Loucy (cell line): Measurements from ENCODE around the gene CAMTA1.

Experiments
- H2AFZ ChIP-seq: fragments of 200-600 bp; sonication (generic); 2 replicates; pipeline ENCODE4 v1.6.0; 2016; ENCODE audit warnings: antibody characterized with exemption, mild to moderate bottlenecking, low read length, moderate library complexity
- H3F3A ChIP-seq: fragments of 200-600 bp; 2 replicates; pipeline ENCODE4 v1.6.0; 2016; ENCODE audit warnings: antibody characterized with exemption, low read depth, mild to moderate bottlenecking
- H3K27me3 ChIP-seq: fragments of 200-600 bp; sonication (generic); 2 replicates; pipeline ENCODE4 v1.6.1; 2014; ENCODE audit warnings: low read length, mild to moderate bottlenecking; ENCODE audit not compliant: insufficient read depth, poor library complexity, severe bottlenecking
- H3K36me3 ChIP-seq: fragments of 200-600 bp; sonication (generic); 2 replicates; pipeline ENCODE4 v1.6.1; 2016; ENCODE audit warnings: low read length; ENCODE audit not compliant: insufficient read depth
- H3K4me1 ChIP-seq: fragments of 200-600 bp; sonication (generic); 2 replicates; pipeline ENCODE4 v1.5.1; 2014; ENCODE audit warnings: low read length, mild to moderate bottlenecking; ENCODE audit not compliant: insufficient read depth, poor library complexity, severe bottlenecking
- H3K4me2 ChIP-seq: fragments of 200-600 bp; sonication (generic); 2 replicates; pipeline ENCODE4 v1.6.0; 2014; ENCODE audit warnings: antibody characterized with exemption, low read length, low read depth, mild to moderate bottlenecking; ENCODE audit not compliant: poor library complexity, severe bottlenecking
- H3K4me3 ChIP-seq: fragments of 200-600 bp; sonication (generic); 2 replicates; pipeline ENCODE4 v1.5.1; 2014; ENCODE audit warnings: low read length, mild to moderate bottlenecking, mixed read lengths; ENCODE audit not compliant: poor library complexity, severe bottlenecking
- H3K79me2 ChIP-seq: fragments of 200-600 bp; sonication (generic); 2 replicates; pipeline ENCODE4 v1.6.1; 2014; ENCODE audit warnings: low read length; ENCODE audit not compliant: insufficient read depth
- H3K9ac ChIP-seq: fragments of 200-600 bp; sonication (generic); 2 replicates; pipeline ENCODE4 v1.6.0; 2014; ENCODE audit warnings: mild to moderate bottlenecking, low read depth, low read length, moderate library complexity; ENCODE audit not compliant: poor library complexity, severe bottlenecking
- H3K9me2 ChIP-seq: fragments of 200-600 bp; sonication (generic); replicated peaks from 2 replicates; pipeline ENCODE4 v1.6.1; 2016; ENCODE audit warnings: low read depth, low read length, mixed read lengths
- H3K9me3 ChIP-seq: fragments of 200-600 bp; sonication (generic); 2 replicates; pipeline ENCODE4 v1.6.1; 2014; ENCODE audit warnings: mild to moderate bottlenecking, antibody characterized with exemption, low read length, low read depth; ENCODE audit not compliant: insufficient read depth
- H4K20me1 ChIP-seq: fragments of 200-600 bp; sonication (generic); 2 replicates; pipeline ENCODE4 v1.6.0; 2014; ENCODE audit warnings: antibody characterized with exemption, low read length, mild to moderate bottlenecking; ENCODE audit not compliant: insufficient read depth, poor library complexity, severe bottlenecking
- CTCF ChIP-seq: fragments of 200-600 bp; sonication (generic); conservative IDR thresholded peaks from 2 replicates; pipeline ENCODE4 v1.5.1; 2014; ENCODE audit warnings: mild to moderate bottlenecking, antibody characterized with exemption, low read length
- EZH2phosphoT487 ChIP-seq: fragments of 200-600 bp; IDR thresholded peaks from 2 replicates; pipeline ENCODE4 v1.6.1; 2018; ENCODE audit warnings: antibody characterized with exemption, mild to moderate bottlenecking, moderate library complexity, borderline replicate concordance

CAMTA1 gene

GRCh38 chr1:6777813-6778212 lies 7.4 kb upstream of the CAMTA1 start:
- H4K20me1 ChIP-seq, result no peaks in the 10 kb centered on the region
- TF ChIP-seq CTCF (no peak), EZH2phosphoT487 (no peak)
- no peaks in the 10 kb centered on the region for H3F3A ChIP-seq
- no peak overlapping the region for H3K9ac ChIP-seq
- H3K79me2 ChIP-seq, result no peaks in the 10 kb centered on the region
- H3K4me1 ChIP-seq, result no peaks in the 10 kb centered on the region
- H2AFZ ChIP-seq, result no peak overlapping the region
- H3K9me3 ChIP-seq, result no peaks in the 10 kb centered on the region
- no peak overlapping the region for H3K4me2 ChIP-seq
- H3K36me3 ChIP-seq, result no peaks in the 10 kb centered on the region
- H3K9me2 ChIP-seq, result no peaks in the 10 kb centered on the region
- no peaks in the 10 kb centered on the region for H3K27me3 ChIP-seq
- no peak overlapping the region for H3K4me3 ChIP-seq

- Histone ChIP-seq H3F3A (no peaks in the 10 kb centered on the region), H3K79me2 (peaks cover 11% of the 10 kb centered on the region), H3K9me2 (no peaks in the 10 kb centered on the region), H3K4me3 (no peak overlapping the region), H3K27me3 (no peaks in the 10 kb centered on the region), H3K4me2 (no peak overlapping the region), H3K9ac (no peak overlapping the region), H3K36me3 (no peaks in the 10 kb centered on the region), H3K9me3 (no peaks in the 10 kb centered on the region), H2AFZ (no peak overlapping the region), H3K4me1 (peaks cover 6% of the 10 kb centered on the region), H4K20me1 (no peaks in the 10 kb centered on the region)
- TF ChIP-seq EZH2phosphoT487 (no peak), CTCF (no peak)
These were observed 6.0 kb upstream of the CAMTA1 start for GRCh38 chr1:6779089-6779805.

DNA sequence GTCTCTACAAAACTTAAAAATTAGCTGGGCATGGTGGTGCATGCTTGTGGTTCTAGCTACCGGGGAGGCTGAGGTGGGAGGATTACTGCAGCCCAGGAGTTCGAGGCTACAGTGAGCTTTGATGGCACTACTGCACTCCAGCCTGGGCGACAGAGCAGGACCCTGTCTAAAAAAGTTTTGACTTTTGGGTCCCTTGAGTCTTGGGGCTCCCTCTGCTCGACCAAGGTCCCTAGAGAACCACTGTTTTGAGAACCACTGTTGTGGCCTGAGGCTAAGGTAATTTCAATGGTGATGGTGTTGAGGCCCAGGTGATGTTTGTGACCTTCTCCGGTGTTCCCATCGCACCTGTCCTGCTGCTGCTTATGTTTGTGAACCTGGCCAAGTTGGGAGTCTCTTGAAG lies 3.1 kb upstream of the CAMTA1 start:
- Histone ChIP-seq H3F3A (no peaks in the 10 kb centered on the region), H3K27me3 (no peaks in the 10 kb centered on the region), H3K36me3 (no peaks in the 10 kb centered on the region), H3K9me3 (no peaks in the 10 kb centered on the region), H3K9me2 (no peaks in the 10 kb centered on the region), H3K9ac (no peak overlapping the region), H2AFZ (no peak overlapping the region), H4K20me1 (peaks cover 13% of the 10 kb centered on the region), H3K4me2 (no peak overlapping the region), H3K4me3 (no peak overlapping the region), H3K79me2 (peaks cover 25% of the 10 kb centered on the region), H3K4me1 (peaks cover 18% of the 10 kb centered on the region)
- no peak for TF ChIP-seq EZH2phosphoT487
- no peak for TF ChIP-seq CTCF
